Stimulated activated CD4-positive, alpha-beta T cell treated with anti-CD3 and anti-CD28 coated beads, Interleukin-12 subunit alpha, Interleukin-12 subunit beta, amount 100 ng/mL, for 4 hours (primary cell): ENCODE measurements around the gene COG7.
"Not testable (repeated sequence)": the region's sequence is repeated elsewhere in the genome, so short reads cannot be mapped to it uniquely, and the experiment has no call there.

Source experiments
- DNase-seq: peaks from one replicate; pipeline ENCODE4 v3.0.0-alpha.2; 2020

The COG7 gene

GRCh38 chr16:23408242-23408822 is 44.7 kb downstream of the COG7 start:
- DNase-seq, result no peak

GRCh38 chr16:23407436-23408127 is 45.4 kb downstream of the COG7 start:
- no peak for DNase-seq

- DNase-seq, result no peak
Observed at GRCh38 chr16:23406546-23407240, 46.3 kb downstream of the COG7 start.

GRCh38 chr16:23406024-23406423 is 47.0 kb downstream of the COG7 start:
- DNase-seq, result no peak

- DNase-seq, result no peak
Observed at GRCh38 chr16:23403547-23403946, 49.4 kb downstream of the COG7 start.

- DNase-seq, result no peak
Observed at GRCh38 chr16:23402100-23402499, 50.9 kb downstream of the COG7 start.

- DNase-seq, result no peak
Observed at GRCh38 chr16:23401139-23401538, 51.9 kb downstream of the COG7 start.

GRCh38 chr16:23400447-23400846 is 52.5 kb downstream of the COG7 start:
- DNase-seq, result not testable (repeated sequence)

GRCh38 chr16:23398987-23399805 is 53.8 kb downstream of the COG7 start:
- no peak for DNase-seq

GRCh38 chr16:23397464-23397863 is 55.5 kb downstream of the COG7 start:
- no peak for DNase-seq

GRCh38 chr16:23395732-23396131 is 57.3 kb downstream of the COG7 start:
- DNase-seq, result no peak

GRCh38 chr16:23394141-23394831 is 58.7 kb downstream of the COG7 start:
- no peak for DNase-seq

GRCh38 chr16:23392223-23392600 is 60.8 kb downstream of the COG7 start:
- no peak for DNase-seq

GRCh38 chr16:23391381-23392222 is 61.4 kb downstream of the COG7 start:
- no peak for DNase-seq

- DNase-seq, result not testable (repeated sequence)
Observed at GRCh38 chr16:23389936-23390335, 63.1 kb downstream of the COG7 start.

GRCh38 chr16:23389201-23389600 is 63.8 kb downstream of the COG7 start:
- DNase-seq, result no peak

- no peak for DNase-seq
Observed at GRCh38 chr16:23388786-23389185, 64.2 kb downstream of the COG7 start.

GRCh38 chr16:23387666-23388065 is 65.3 kb downstream of the COG7 start:
- no peak for DNase-seq

GRCh38 chr16:23385441-23385840 is 67.5 kb downstream of the COG7 start:
- no peak for DNase-seq

- no peak for DNase-seq
Observed at GRCh38 chr16:23384878-23385277, 68.1 kb downstream of the COG7 start.

GRCh38 chr16:23383881-23384280 is 69.1 kb downstream of the COG7 start:
- DNase-seq, result no peak

GRCh38 chr16:23382279-23382678 is 70.7 kb downstream of the COG7 start:
- no peak for DNase-seq
